DOHH2 (cell line): ENCODE data around the gene TOX4.

Experiments used
- CTCF ChIP-seq: fragments of 200-600 bp; sonication (generic); IDR thresholded peaks from one replicate; pipeline ENCODE4 v1.5.1; 2014; ENCODE audit warnings: antibody characterized with exemption, mild to moderate bottlenecking, low read depth, low read length; ENCODE audit not compliant: poor library complexity, severe bottlenecking
- EZH2phosphoT487 ChIP-seq: fragments of 200-600 bp; sonication (generic); IDR thresholded peaks from 2 replicates; pipeline ENCODE4 v1.6.1; 2017; ENCODE audit warnings: borderline replicate concordance, mild to moderate bottlenecking, antibody characterized with exemption, low read length, moderate library complexity, mixed read lengths

- TF ChIP-seq CTCF = no peak
- no peak for TF ChIP-seq EZH2phosphoT487
Measured at GRCh38 chr14:21541413-21542074, 64.5 kb downstream of the TOX4 start.
